HG03103 (cell line): ENCODE data around the gene LPAR6.

Experiments
- ATAC-seq: cut with Tn5 transposase; IDR thresholded peaks from one replicate; pipeline ENCODE4 v1.9.1; 2021; ENCODE audit warnings: low read depth; ENCODE audit not compliant: unreplicated experiment

Gene LPAR6

DNA sequence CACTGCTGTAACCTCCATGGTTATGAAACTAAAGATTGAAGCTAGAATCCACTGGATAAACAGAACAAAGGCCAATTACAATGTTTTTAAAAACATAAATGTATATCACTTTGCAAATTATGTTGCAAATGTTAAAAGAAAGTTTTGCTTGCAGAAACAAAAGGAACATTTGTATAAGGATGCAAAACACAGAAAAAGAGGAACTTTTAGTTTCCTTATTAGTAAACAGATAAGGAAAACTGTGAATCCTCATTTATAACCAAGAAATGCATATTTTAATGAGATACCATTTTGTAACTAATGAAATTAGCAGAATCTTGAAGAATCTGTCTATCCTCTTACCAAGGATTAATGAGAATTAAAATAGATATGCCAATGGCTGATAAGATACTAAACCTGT, 32.3 kb downstream of the LPAR6 start:
- ATAC-seq: no peak

DNA sequence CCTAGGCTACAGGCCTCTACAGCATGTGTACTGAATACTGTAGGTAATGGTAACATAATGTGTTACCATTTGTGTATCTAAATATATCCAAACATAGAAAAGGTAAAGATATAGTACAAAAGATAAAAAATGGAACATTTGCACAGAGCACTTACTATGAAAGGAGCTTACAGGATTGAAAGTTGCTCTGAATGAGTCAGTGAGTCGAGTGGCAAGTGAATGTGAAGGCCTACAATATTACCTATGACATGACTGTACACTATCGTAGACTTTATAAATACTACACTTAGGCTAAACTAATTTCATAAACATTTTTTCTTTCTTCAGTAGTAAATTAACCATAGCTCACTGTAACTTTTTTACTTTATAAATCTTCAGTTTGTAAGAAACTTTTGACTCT, 35.1 kb downstream of the LPAR6 start:
- no peak for ATAC-seq

DNA sequence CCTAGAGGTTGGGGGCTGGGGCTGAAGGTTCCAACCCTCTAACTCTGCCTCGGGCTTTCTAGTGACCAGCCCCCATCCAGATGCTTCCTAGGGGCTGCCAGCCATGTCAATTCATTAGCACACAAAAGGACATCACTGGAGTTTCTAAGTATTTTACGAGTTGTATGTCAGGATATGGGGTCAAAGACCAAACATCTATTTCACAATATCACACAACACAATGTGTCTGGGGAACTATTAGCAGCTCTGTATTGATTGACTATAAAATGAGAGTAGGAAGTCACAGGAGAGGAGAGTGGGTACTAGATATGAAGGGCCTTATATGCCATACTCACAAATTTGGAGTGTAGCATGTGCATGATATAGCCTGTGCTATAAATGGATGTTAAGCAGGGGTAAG, 42.1 kb downstream of the LPAR6 start:
- ATAC-seq: no peak

DNA sequence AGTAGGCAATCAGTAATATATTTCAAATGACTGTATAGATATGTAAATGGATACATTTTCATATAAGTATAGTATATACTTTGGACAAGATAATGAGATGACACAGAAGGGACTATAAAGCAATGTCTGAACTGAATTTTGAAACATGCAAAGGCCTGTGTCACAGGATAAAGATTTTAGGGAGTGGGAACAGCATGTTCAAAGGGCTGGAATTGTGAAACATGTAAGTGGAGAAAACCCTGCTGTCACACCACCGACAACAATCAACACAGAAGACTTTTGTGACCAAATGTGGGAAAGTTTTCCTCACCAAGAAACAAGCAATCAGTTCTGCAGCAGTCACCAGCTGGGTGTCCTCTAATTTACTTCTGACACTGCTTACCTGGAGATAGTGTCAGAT, 42.9 kb downstream of the LPAR6 start:
- ATAC-seq: no peak
